GM18909 (cell line): ENCODE results near the gene CACNA1I.
"Not testable (repeated sequence)": the region's sequence is repeated elsewhere in the genome, so short reads cannot be mapped to it uniquely, and the experiment has no call there.

ENCODE experiments used
- ATAC-seq: cut with Tn5 transposase; IDR thresholded peaks from one replicate; pipeline ENCODE4 v1.9.1; 2021; ENCODE audit warnings: mild to moderate bottlenecking; ENCODE audit not compliant: unreplicated experiment, poor library complexity

Gene CACNA1I

GRCh38 chr22:39570665-39571064 is at the start of gene CACNA1I:
CACNA1I (plus strand) TSS chr22:39570753; CDS start chr22:39570753, 0 bp downstream.
- ATAC-seq: no peak

DNA sequence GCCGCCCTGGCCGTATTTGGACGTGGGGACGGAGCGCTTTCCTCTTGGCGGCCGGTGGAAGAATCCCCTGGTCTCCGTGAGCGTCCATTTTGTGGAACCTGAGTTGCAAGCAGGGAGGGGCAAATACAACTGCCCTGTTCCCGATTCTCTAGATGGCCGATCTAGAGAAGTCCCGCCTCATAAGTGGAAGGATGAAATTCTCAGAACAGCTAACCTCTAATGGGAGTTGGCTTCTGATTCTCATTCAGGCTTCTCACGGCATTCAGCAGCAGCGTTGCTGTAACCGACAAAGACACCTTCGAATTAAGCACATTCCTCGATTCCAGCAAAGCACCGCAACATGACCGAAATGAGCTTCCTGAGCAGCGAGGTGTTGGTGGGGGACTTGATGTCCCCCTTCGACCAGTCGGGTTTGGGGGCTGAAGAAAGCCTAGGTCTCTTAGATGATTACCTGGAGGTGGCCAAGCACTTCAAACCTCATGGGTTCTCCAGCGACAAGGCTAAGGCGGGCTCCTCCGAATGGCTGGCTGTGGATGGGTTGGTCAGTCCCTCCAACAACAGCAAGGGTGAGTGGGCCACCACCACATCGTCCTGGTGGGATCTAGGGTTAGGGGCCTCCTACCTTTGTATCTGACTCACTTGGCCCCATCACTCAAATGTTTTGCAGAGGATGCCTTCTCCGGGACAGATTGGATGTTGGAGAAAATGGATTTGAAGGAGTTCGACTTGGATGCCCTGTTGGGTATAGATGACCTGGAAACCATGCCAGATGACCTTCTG is 49.3 kb upstream of the CACNA1I start:
- not testable (repeated sequence) for ATAC-seq

DNA sequence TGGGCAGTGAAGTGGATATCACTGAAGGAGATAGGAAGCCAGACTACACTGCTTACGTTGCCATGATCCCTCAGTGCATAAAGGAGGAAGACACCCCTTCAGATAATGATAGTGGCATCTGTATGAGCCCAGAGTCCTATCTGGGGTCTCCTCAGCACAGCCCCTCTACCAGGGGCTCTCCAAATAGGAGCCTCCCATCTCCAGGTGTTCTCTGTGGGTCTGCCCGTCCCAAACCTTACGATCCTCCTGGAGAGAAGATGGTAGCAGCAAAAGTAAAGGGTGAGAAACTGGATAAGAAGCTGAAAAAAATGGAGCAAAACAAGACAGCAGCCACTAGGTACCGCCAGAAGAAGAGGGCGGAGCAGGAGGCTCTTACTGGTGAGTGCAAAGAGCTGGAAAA is 48.5 kb upstream of the CACNA1I start:
- not testable (repeated sequence) for ATAC-seq

GRCh38 chr22:39522567-39523300 is 47.8 kb upstream of the CACNA1I start:
- ATAC-seq: no peak

- no peak for ATAC-seq
These were observed 46.3 kb upstream of the CACNA1I start for GRCh38 chr22:39524089-39524752.

- ATAC-seq: no peak
These were observed 45.5 kb upstream of the CACNA1I start for GRCh38 chr22:39524753-39525657.

DNA sequence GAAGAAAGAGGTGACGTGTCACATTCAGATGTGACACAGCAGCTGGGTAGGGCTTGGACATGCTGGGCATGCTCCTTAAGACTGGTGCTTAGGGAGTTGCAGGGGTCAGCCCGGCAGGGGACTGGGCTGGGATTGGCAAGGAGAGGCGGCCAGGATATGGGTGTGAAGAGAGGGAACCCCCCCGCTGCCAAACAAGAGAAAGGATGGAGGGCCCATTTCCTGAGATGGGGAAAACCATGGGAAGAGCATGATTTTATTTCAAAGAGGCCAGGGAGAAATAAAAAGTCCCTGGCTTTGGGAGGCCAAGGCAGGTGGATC is 44.9 kb upstream of the CACNA1I start:
- ATAC-seq: no peak

- no peak for ATAC-seq
These were observed 43.8 kb upstream of the CACNA1I start for GRCh38 chr22:39526736-39527171.

DNA sequence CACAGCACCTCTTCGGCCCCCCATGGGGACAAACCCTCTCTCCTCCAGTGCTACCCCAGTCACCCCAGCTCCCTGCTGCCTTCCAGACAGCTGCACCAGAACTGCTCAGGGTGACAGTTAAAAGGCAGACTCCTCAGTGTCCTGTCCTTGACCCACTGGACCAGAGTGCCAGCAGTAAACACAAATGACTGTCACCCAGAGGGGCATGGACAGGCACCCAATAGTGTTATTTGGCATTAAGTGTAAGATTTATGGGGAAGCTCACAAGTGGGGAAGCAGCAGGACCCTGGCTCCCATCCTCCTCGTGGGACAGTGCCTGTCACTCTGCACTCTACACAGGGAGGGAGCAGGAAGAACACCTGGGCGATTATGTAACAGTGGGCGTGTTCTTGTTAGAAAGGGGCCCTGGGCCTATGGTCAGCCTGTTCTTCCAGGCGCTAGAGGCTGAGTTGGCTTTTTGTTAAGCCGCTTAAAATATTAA is 43.0 kb upstream of the CACNA1I start:
- no peak for ATAC-seq

- ATAC-seq: no peak
These were observed 42.4 kb upstream of the CACNA1I start for GRCh38 chr22:39528080-39528661.

GRCh38 chr22:39528681-39529486 is 41.7 kb upstream of the CACNA1I start:
- ATAC-seq: no peak

DNA sequence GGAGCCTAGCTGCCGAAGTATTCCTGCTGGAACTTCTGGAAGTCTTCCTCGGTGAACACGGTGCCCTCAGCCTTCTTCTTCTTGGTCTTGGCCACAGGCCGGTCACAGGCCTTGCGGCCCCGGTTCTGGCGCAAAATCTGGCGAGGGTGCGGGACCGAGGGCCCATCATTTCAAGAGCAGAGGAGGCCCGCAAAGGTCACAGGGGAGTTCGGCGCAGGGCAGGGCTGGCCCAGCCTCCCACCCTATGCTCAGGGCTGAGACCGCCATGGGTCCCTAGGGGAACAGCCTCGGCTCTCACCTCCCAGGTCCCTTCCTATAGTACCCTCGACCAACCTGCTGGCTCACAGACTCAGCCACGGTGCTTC is 41.1 kb upstream of the CACNA1I start:
- no peak for ATAC-seq

GRCh38 chr22:39530116-39530515 is 40.4 kb upstream of the CACNA1I start:
- ATAC-seq: no peak

DNA sequence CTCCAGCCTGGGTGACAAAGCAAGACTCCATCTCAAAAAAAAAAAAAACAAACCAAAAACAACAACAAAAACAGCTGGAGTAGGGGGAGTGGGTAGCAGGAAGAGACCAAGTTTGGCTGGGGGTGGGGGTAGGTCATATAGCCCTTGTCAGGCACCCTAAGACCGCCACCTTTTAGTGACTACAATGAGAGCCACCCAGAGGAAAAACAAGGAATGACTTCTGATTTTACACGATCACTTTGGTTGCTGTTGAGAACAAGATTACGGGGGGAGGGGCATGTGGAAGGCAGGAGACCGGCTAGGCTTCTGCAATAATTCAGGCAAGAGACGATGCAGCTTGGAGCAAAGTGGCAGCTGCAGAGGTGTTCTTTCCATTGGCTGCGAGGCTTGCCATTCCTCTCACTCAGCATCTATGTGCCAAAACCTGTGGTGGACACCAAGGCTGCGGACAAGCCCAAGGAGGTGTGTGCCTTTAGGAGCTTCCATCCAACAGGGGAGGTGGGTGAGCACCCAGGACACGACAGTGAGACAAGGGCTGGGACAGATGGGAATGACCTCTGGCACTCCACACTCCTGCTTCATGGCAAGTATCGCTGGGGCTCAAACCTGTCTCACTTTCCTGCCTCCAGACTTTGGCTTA is 39.7 kb upstream of the CACNA1I start:
- ATAC-seq: no peak

GRCh38 chr22:39532215-39533073 is 38.1 kb upstream of the CACNA1I start, which contains the start of gene RPS19BP1:
RPS19BP1 (minus strand) TSS chr22:39532748; CDS start chr22:39532738, 10 bp downstream.
- ATAC-seq: peak; percentile 82

DNA sequence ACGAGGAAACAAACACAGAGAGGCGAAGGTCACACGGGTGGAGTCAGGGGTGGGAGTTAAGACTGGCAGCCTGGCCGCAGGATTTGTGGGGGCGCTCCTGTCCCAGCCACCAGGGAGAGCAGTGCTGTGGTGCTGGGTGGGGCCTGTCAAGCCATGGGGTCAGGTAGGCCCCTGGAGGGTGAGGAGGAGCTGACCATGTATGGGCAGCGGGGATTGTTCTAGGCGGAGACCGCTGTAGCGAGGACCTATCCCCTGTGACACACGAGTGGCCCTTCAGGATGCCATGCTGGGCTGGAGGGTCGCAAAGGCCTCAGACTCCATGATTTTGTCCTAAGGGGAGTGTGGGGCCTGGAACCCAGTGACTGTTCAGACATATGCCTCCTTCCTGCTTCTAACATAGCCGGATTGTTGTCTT is 36.5 kb upstream of the CACNA1I start:
- no peak for ATAC-seq

GRCh38 chr22:39534591-39535356 is 35.8 kb upstream of the CACNA1I start:
- ATAC-seq: no peak
